GM23338 (cell line): ENCODE results near the gene NUDT16L1. TPM values are rescaled to one million over a fixed set of nuclear protein-coding genes. Genes with fewer than 3 reads are reported as not detected.

Experiments
- ATAC-seq: fragments of 200-7000 bp; cut with Tn5 transposase; 3 replicates; pipeline ENCODE4 v1.9.1; 2020
- DNase-seq: peaks from one replicate; pipeline ENCODE4 v3.0.0-alpha.2; 2015; ENCODE audit warnings: low spot score
- H2AFZ ChIP-seq: fragments of 200-600 bp; sonication (generic); 2 replicates; pipeline ENCODE4 v1.8.0; 2016; ENCODE audit warnings: antibody characterized with exemption, mild to moderate bottlenecking, moderate library complexity
- H3F3A ChIP-seq: fragments of 200-600 bp; sonication (generic); replicated peaks from 2 replicates; pipeline ENCODE4 v1.8.0; 2017; ENCODE audit warnings: antibody characterized with exemption, mixed run types, low read depth
- H3K27ac ChIP-seq: fragments of 200-600 bp; sonication (generic); 2 replicates; pipeline ENCODE4 v1.6.1; 2016; ENCODE audit warnings: low read depth
- H3K27me3 ChIP-seq: fragments of 200-600 bp; sonication (generic); 2 replicates; pipeline ENCODE4 v1.8.0; 2016; ENCODE audit warnings: mild to moderate bottlenecking, mixed run types, moderate library complexity; ENCODE audit not compliant: insufficient read depth
- H3K36me3 ChIP-seq: fragments of 200-600 bp; sonication (generic); 2 replicates; pipeline ENCODE4 v1.8.0; 2016; ENCODE audit warnings: mild to moderate bottlenecking; ENCODE audit not compliant: insufficient read depth
- H3K4me1 ChIP-seq: fragments of 200-600 bp; sonication (generic); 2 replicates; pipeline ENCODE4 v1.8.0; 2016; ENCODE audit warnings: mild to moderate bottlenecking, moderate library complexity; ENCODE audit not compliant: insufficient read depth
- H3K4me2 ChIP-seq: fragments of 200-600 bp; sonication (generic); 2 replicates; pipeline ENCODE4 v1.7.1; 2017; ENCODE audit warnings: mixed run types
- H3K4me3 ChIP-seq: fragments of 200-600 bp; sonication (generic); 2 replicates; pipeline ENCODE4 v1.6.1; 2016; ENCODE audit warnings: mixed run types
- H3K79me2 ChIP-seq: fragments of 200-600 bp; sonication (generic); replicated peaks from 2 replicates; pipeline ENCODE4 v1.8.0; 2017; ENCODE audit warnings: mild to moderate bottlenecking; ENCODE audit not compliant: insufficient read depth
- H3K9me2 ChIP-seq: fragments of 200-600 bp; sonication (generic); 2 replicates; pipeline ENCODE4 v1.8.0; 2017; ENCODE audit not compliant: insufficient read depth
- H4K20me1 ChIP-seq: fragments of 200-600 bp; sonication (generic); replicated peaks from 2 replicates; pipeline ENCODE4 v1.8.0; 2017; ENCODE audit warnings: mild to moderate bottlenecking; ENCODE audit not compliant: insufficient read depth
- H3K27ac Mint-ChIP-seq: 2 replicates; pipeline ENCODE4 v1.8.0; 2020; ENCODE audit warnings: inconsistent platforms, mild to moderate bottlenecking, moderate library complexity, mixed read lengths
- H3K27me3 Mint-ChIP-seq: 3 replicates; pipeline ENCODE4 v1.8.0; 2022; ENCODE audit warnings: low read depth, mild to moderate bottlenecking, moderate library complexity, mixed read lengths, inconsistent platforms; ENCODE audit not compliant: insufficient read depth, poor library complexity
- H3K36me3 Mint-ChIP-seq: 3 replicates; pipeline ENCODE4 v1.8.0; 2021; ENCODE audit warnings: low read depth, mild to moderate bottlenecking, inconsistent platforms, moderate library complexity, mixed read lengths
- H3K4me1 Mint-ChIP-seq: 3 replicates; pipeline ENCODE4 v1.8.0; 2020; ENCODE audit warnings: mild to moderate bottlenecking, inconsistent platforms, mixed read lengths
- H3K4me3 Mint-ChIP-seq: 3 replicates; pipeline ENCODE4 v1.8.0; 2021; ENCODE audit warnings: moderate library complexity, mild to moderate bottlenecking, inconsistent platforms, mixed read lengths
- H3K9me3 Mint-ChIP-seq: 3 replicates; pipeline ENCODE4 v1.8.0; 2020; ENCODE audit warnings: moderate library complexity, mild to moderate bottlenecking, inconsistent platforms, mixed read lengths
- CTCF ChIP-seq, 2 experiments: fragments of 200-600 bp in 1 of 2; sonication (generic) in 1 of 2; conservative IDR thresholded peaks; 2 replicates each; pipeline versions ENCODE4 v1.5.1 to v1.6.1; 2016 to 2017; ENCODE audit warnings: antibody characterized with exemption in 2 of 2, low read depth in 2 of 2, mild to moderate bottlenecking in 2 of 2, moderate library complexity in 1 of 2
- ETS1 ChIP-seq: IDR thresholded peaks from 2 replicates; pipeline ENCODE4 v1.6.1; 2016; ENCODE audit warnings: antibody characterized with exemption
- EZH2 ChIP-seq: fragments of 200-600 bp; sonication (generic); IDR thresholded peaks from one replicate; pipeline ENCODE4 v1.8.0; 2017; ENCODE audit warnings: antibody characterized with exemption, mild to moderate bottlenecking, low read depth; ENCODE audit not compliant: unreplicated experiment
- EZH2phosphoT487 ChIP-seq: fragments of 200-600 bp; sonication (generic); IDR thresholded peaks from one replicate; pipeline ENCODE4 v1.8.1; 2018; ENCODE audit warnings: antibody characterized with exemption; ENCODE audit not compliant: unreplicated experiment
- JUNB ChIP-seq: IDR thresholded peaks from one replicate; pipeline ENCODE4 v1.6.1; 2016; ENCODE audit warnings: antibody characterized with exemption; ENCODE audit not compliant: unreplicated experiment
- POLR2AphosphoS5 ChIP-seq: IDR thresholded peaks from 2 replicates; pipeline ENCODE4 v1.6.1; 2016; ENCODE audit warnings: antibody characterized with exemption, low read depth
- STAT1 ChIP-seq: IDR thresholded peaks from one replicate; pipeline ENCODE4 v1.6.1; 2016; ENCODE audit warnings: antibody characterized with exemption; ENCODE audit not compliant: unreplicated experiment
- ZNF114 ChIP-seq: fragments of 250-450 bp; sonication (Bioruptor Pico); IDR thresholded peaks from 2 replicates; pipeline ENCODE4 v1.5.0; 2020; ENCODE audit warnings: mild to moderate bottlenecking, moderate library complexity
- ZNF331 ChIP-seq: fragments of 250-450 bp; sonication (Bioruptor Pico); IDR thresholded peaks from 2 replicates; pipeline ENCODE4 v1.5.0; 2020; ENCODE audit warnings: low read depth, mild to moderate bottlenecking, moderate library complexity
- ZNF462 ChIP-seq: fragments of 250-450 bp; sonication (Bioruptor Pico); IDR thresholded peaks from 2 replicates; pipeline ENCODE4 v1.5.0; 2020; ENCODE audit warnings: mild to moderate bottlenecking, moderate library complexity
- polyA plus RNA-seq: library from polyadenylated mRNA; unstranded; fragments of >200 nt; fragmentation: Nextera tagmentation; extraction: Ambion mirVana; gene quantifications from 2 replicates; pipeline ENCODE4 v1.2.1, GENCODE V29; 2016
- total RNA-seq: library from RNA; depleted of rRNA; stranded (reverse); fragments of >200 nt; shearing (Covaris generic); gene quantifications from 2 replicates; pipeline ENCODE4 v1.2.3, GENCODE V29; 2014

The NUDT16L1 gene
- total and polyA plus RNA-seq, 2 experiments from 2014 or later = 37.1 to 80.4 TPM

GRCh38 chr16:4668313-4668960 lies 24.9 kb upstream of the NUDT16L1 start:
- H3K4me3 Mint-ChIP-seq = no peak overlapping the region
- H3K27ac ChIP-seq = no peak overlapping the region
- TF ChIP-seq POLR2AphosphoS5 (no peak), STAT1 (no peak), EZH2 (no peak), CTCF (conservative IDR thresholded peaks at IDR 0.05; ENCODE audit: low read depth in 2 of 2) (no peak), ZNF331 (CRISPR knock-in tag) (no peak), ETS1 (no peak), JUNB (no peak), ZNF462 (CRISPR knock-in tag) (no peak), EZH2phosphoT487 (no peak), ZNF114 (CRISPR knock-in tag) (no peak)
- H3K4me2 ChIP-seq = no peak overlapping the region
- H4K20me1 ChIP-seq = 0 out of 2 replicates have a peak, but pooled peaks cover 2% of the 10 kb centered on the region
- H3K9me3 Mint-ChIP-seq = no peaks in the 10 kb centered on the region
- H2AFZ ChIP-seq = no peak overlapping the region
- no peak overlapping the region for H3K27ac Mint-ChIP-seq
- ATAC-seq (no peak), DNase-seq (no peak)
- H3F3A ChIP-seq = 0 out of 2 replicates have a peak, but pooled peaks cover 10% of the 10 kb centered on the region
- no peaks in the 10 kb centered on the region for H3K4me1 ChIP-seq
- H3K79me2 ChIP-seq = no peaks in the 10 kb centered on the region
- H3K4me3 ChIP-seq = no peak overlapping the region
- peaks cover 8% of the 10 kb centered on the region for H3K36me3 ChIP-seq
- peaks cover 3% of the 10 kb centered on the region; the same call in 1 of the 3 replicates for H3K4me1 Mint-ChIP-seq
- H3K36me3 Mint-ChIP-seq = peaks cover 19% of the 10 kb centered on the region
- no peaks in the 10 kb centered on the region for H3K9me2 ChIP-seq
- peaks cover 4% of the 10 kb centered on the region for H3K27me3 Mint-ChIP-seq
- H3K27me3 ChIP-seq = no peaks in the 10 kb centered on the region
